ENCODE measurements around the gene ZNF839. TPM values are rescaled to one million over a fixed set of nuclear protein-coding genes. Genes with fewer than 3 reads are reported as not detected.
A peak's percentile ranks its signal among the peaks of the same experiment; 100 is the strongest.

ZNF839 gene
- total RNA-seq, 1 experiment from 2014 or later = 10.8 TPM

- Histone ChIP-seq H3K27me3 (ENCODE audit: control insufficient read depth, insufficient read depth, low read length) (no peaks in the 10 kb centered on the region), H3K4me3 (ENCODE audit: low read depth in 2 of 2, low read length in 2 of 2) (no peak overlapping the region), H3K36me3 (ENCODE audit: control insufficient read depth, insufficient read depth, low read length) (no peaks in the 10 kb centered on the region), H3K9me3 (ENCODE audit: control insufficient read depth, insufficient read depth, low read depth, low read length) (no peaks in the 10 kb centered on the region), H3K27ac (ENCODE audit: low read length) (no peak overlapping the region), H3K4me1 (ENCODE audit: control insufficient read depth, insufficient read depth, low read length) (peaks cover 17% of the 10 kb centered on the region)
- DNase-seq (ENCODE audit: low read depth, low spot score) (no peak), ATAC-seq (no peak)
- intact Hi-C loops (cut with micrococcal nuclease; ENCODE audit: unreplicated experiment) = no loop called here
- no TSS peak for BruUV-seq (replicated peaks)
- ChIA-PET CTCF (no interaction called here), POLR2A (interaction anchor here (0.6 kb wide), 2 partner anchors 114 to 173 kb away, joined by 3 to 4 read pairs; no protein-coding TSS in a partner anchor)
- in situ Hi-C loops (cut with HindIII; ENCODE audit: low pct_unique_long_range_greater_than_20kb, low sequenced_read_pairs) = no loop called here
- TF ChIP-seq SIN3A (IDR thresholded peaks at IDR 0.05; ENCODE audit: borderline replicate concordance, insufficient read depth, low read depth, low read length) = no peak
- TF ChIP-seq TCF7L2 (IDR thresholded peaks at IDR 0.05; ENCODE audit: low read depth, low read length) = no peak
- TF ChIP-seq CTCF (IDR thresholded peaks at IDR 0.05) = no peak
- no peak for TF ChIP-seq REST (IDR thresholded peaks at IDR 0.05; ENCODE audit: insufficient read depth in 1 of 2, low read depth in 2 of 2, low read length in 1 of 2)
- no peak for TF ChIP-seq POLR2AphosphoS5 (IDR thresholded peaks at IDR 0.05; ENCODE audit: low read depth, low read length)
Measured at GRCh38 chr14:102292441-102292840, 27.1 kb upstream of the ZNF839 start.

- intact Hi-C loops (cut with micrococcal nuclease; ENCODE audit: unreplicated experiment) = no loop called here
- no peaks in the 10 kb centered on the region for H3K9me3 ChIP-seq (ENCODE audit: control insufficient read depth, insufficient read depth, low read depth, low read length)
- H3K4me1 ChIP-seq (ENCODE audit: control insufficient read depth, insufficient read depth, low read length) = peaks cover 17% of the 10 kb centered on the region
- TF ChIP-seq SIN3A (IDR thresholded peaks at IDR 0.05; ENCODE audit: borderline replicate concordance, insufficient read depth, low read depth, low read length) (no peak), CTCF (IDR thresholded peaks at IDR 0.05) (no peak), REST (IDR thresholded peaks at IDR 0.05; ENCODE audit: insufficient read depth in 1 of 2, low read depth in 2 of 2, low read length in 1 of 2) (no peak), TCF7L2 (IDR thresholded peaks at IDR 0.05; ENCODE audit: low read depth, low read length) (no peak), POLR2AphosphoS5 (IDR thresholded peaks at IDR 0.05; ENCODE audit: low read depth, low read length) (no peak)
- in situ Hi-C loops (cut with HindIII; ENCODE audit: low pct_unique_long_range_greater_than_20kb, low sequenced_read_pairs) = no loop called here
- no TSS peak for BruUV-seq (replicated peaks)
- ATAC-seq (peak; percentile 50; the same call in 1 of the 2 replicates), DNase-seq (ENCODE audit: low read depth, low spot score) (no peak)
- ChIA-PET CTCF (interaction anchor here (0.7 kb wide), 1 partner anchor 11 kb away, joined by 4 read pairs; the partner anchor contains the start of gene MOK), POLR2A (interaction anchor here (0.6 kb wide), 1 partner anchor 20 kb away, joined by 8 read pairs; no protein-coding TSS in a partner anchor)
- H3K4me3 ChIP-seq (ENCODE audit: low read depth in 2 of 2, low read length in 2 of 2) = no peak overlapping the region
- H3K27ac ChIP-seq (ENCODE audit: low read length) = no peak overlapping the region
- no peaks in the 10 kb centered on the region for H3K27me3 ChIP-seq (ENCODE audit: control insufficient read depth, insufficient read depth, low read length)
- H3K36me3 ChIP-seq (ENCODE audit: control insufficient read depth, insufficient read depth, low read length) = no peaks in the 10 kb centered on the region
Measured at GRCh38 chr14:102293781-102294180, 25.8 kb upstream of the ZNF839 start.

Data from Panc1 (cell line).